K562 (cell line): ENCODE data around the gene FARSA. TPM values are rescaled to one million over a fixed set of nuclear protein-coding genes. Genes with fewer than 3 reads are reported as not detected.
A peak's percentile ranks its signal among the peaks of the same experiment; 100 is the strongest.

Experiments
- BRD9 ChIP-seq: fragments of 450-650 bp; IDR thresholded peaks from 2 replicates; pipeline ENCODE4 v1.6.1; 2018; ENCODE audit warnings: low read depth; ENCODE audit not compliant: partially characterized antibody
- CHD1 ChIP-seq: fragments of 200-600 bp; sonication (generic); IDR thresholded peaks from one replicate; pipeline ENCODE4 v1.6.1; 2012; ENCODE audit warnings: mild to moderate bottlenecking, moderate library complexity, low read length, inconsistent platforms
- DPF2 ChIP-seq: fragments of 450-650 bp; IDR thresholded peaks from 2 replicates; pipeline ENCODE4 v1.6.1; 2016
- FOSL1 ChIP-seq: fragments of 200-800 bp; sonication (Bioruptor generic); conservative IDR thresholded peaks from 2 replicates; pipeline ENCODE4 v1.6.1; 2016; ENCODE audit warnings: missing genetic modification characterization, missing compliant biosample characterization
- HDAC1 ChIP-seq, 2 experiments: fragments of 450-650 bp; IDR thresholded peaks; 2 replicates each; pipeline ENCODE4 v1.6.1; 2016 to 2017; ENCODE audit warnings: inconsistent platforms in 1 of 2, mild to moderate bottlenecking in 1 of 2, moderate library complexity in 1 of 2
- NCOA4 ChIP-seq: fragments of 450-650 bp; IDR thresholded peaks from 2 replicates; pipeline ENCODE4 v1.6.1; 2018; ENCODE audit warnings: mild to moderate bottlenecking; ENCODE audit not compliant: partially characterized antibody
- RBM34 ChIP-seq: fragments of 200-400 bp; formaldehyde crosslinking; IDR thresholded peaks from 2 replicates; pipeline ENCODE4 v1.6.1; 2018; ENCODE audit warnings: low read length, borderline replicate concordance; ENCODE audit not compliant: insufficient read depth
- RCOR1 ChIP-seq, 2 experiments: IDR thresholded peaks; 2 replicates each; pipeline ENCODE4 v1.6.1; 2012; ENCODE audit warnings: low read depth in 2 of 2, low read length in 2 of 2, borderline replicate concordance in 1 of 2, improper control_type of control experiment in 1 of 2
- TEAD1 ChIP-seq, 2 experiments: fragments of 450-650 bp in 1 of 2; sonication (generic) in 1 of 2; formaldehyde crosslinking; IDR thresholded peaks; 2 replicates each; pipeline versions ENCODE4 v1.4.0 to v1.8.0; 2020 to 2022; ENCODE audit warnings: mild to moderate bottlenecking in 2 of 2, missing genetic modification reagents in 1 of 2
- XRCC5 ChIP-seq: fragments of 200-400 bp; formaldehyde crosslinking; IDR thresholded peaks from 2 replicates; pipeline ENCODE4 v1.6.1; 2017; ENCODE audit warnings: low read depth, mild to moderate bottlenecking, low read length
- YBX1 ChIP-seq: fragments of 450-650 bp; IDR thresholded peaks from 2 replicates; pipeline ENCODE4 v1.7.1; 2016; ENCODE audit warnings: mild to moderate bottlenecking
- ZFP30 ChIP-seq: fragments of 250-450 bp; sonication (Bioruptor Pico); IDR thresholded peaks from 2 replicates; pipeline ENCODE4 v1.8.0; 2022; ENCODE audit warnings: moderate library complexity, mild to moderate bottlenecking, inconsistent platforms, borderline replicate concordance
- ZNF174 ChIP-seq: fragments of 250-450 bp; sonication (Bioruptor Pico); IDR thresholded peaks from 2 replicates; pipeline ENCODE4 v1.4.0; 2020; ENCODE audit warnings: mild to moderate bottlenecking
- ZNF766 ChIP-seq: fragments of 200-800 bp; sonication (Bioruptor generic); conservative IDR thresholded peaks from 2 replicates; pipeline ENCODE4 v1.6.1; 2016; ENCODE audit warnings: missing genetic modification characterization, missing compliant biosample characterization
- ZZZ3 ChIP-seq: fragments of 450-650 bp; IDR thresholded peaks from 2 replicates; pipeline ENCODE4 v1.6.1; 2016; ENCODE audit warnings: antibody characterized with exemption, mild to moderate bottlenecking, moderate library complexity
- polyA plus RNA-seq, 8 experiments: library from polyadenylated mRNA; depleted of rRNA in 4 of 8; stranded (reverse) in 5 of 8; unstranded in 3 of 8; fragments of >200 nt; fragmentation: Nextera tagmentation in 2 of 8; fragmentation: Illumina TruSeq in 1 of 8; extraction: Ambion mirVana in 2 of 8; extraction: Trizol in 1 of 8; gene quantifications; 2 replicates each; pipeline versions ENCODE4 v1.2.1 to v1.2.3, GENCODE V29; 2011 to 2014; ENCODE audit warnings: inconsistent platforms in 1 of 8, missing spikeins in 1 of 8
- total RNA-seq, 7 experiments: library from RNA; depleted of rRNA in 6 of 7; stranded (reverse); fragments of >200 nt in 6 of 7; fragmentation: Illumina TruSeq in 2 of 7; extraction: Trizol in 2 of 7; gene quantifications; 2 replicates each; pipeline versions ENCODE4 v1.2.1 to v1.2.3, GENCODE V29; 2011 to 2021; ENCODE audit warnings: low replicate concordance in 1 of 7
- TF ChIP-seq, protein P1 (sequence below): fragments of 450-650 bp; formaldehyde crosslinking; IDR thresholded peaks from 2 replicates; pipeline ENCODE4 v1.4.0; 2020; ENCODE audit warnings: mild to moderate bottlenecking, moderate library complexity
- TF ChIP-seq, protein P2 (sequence below): sonication (generic); formaldehyde crosslinking; IDR thresholded peaks from 2 replicates; pipeline ENCODE4 v1.8.1; 2023; ENCODE audit warnings: mild to moderate bottlenecking, missing genetic modification reagents
- TF ChIP-seq, protein P3 (sequence below): sonication (generic); formaldehyde crosslinking; IDR thresholded peaks from 2 replicates; pipeline ENCODE4 v1.8.1; 2023; ENCODE audit warnings: missing genetic modification reagents, mild to moderate bottlenecking, borderline replicate concordance
- TF ChIP-seq, protein P4 (sequence below): sonication (generic); formaldehyde crosslinking; IDR thresholded peaks from 2 replicates; pipeline ENCODE4 v1.8.0; 2022; ENCODE audit warnings: missing genetic modification reagents, mild to moderate bottlenecking, moderate library complexity, borderline replicate concordance

The FARSA gene
- total and polyA plus RNA-seq, 9 of the 15 experiments (the other 6 are each of a cell fraction or from before 2014, with no cell fraction given), result 25.2 to 237 (median 89.6) TPM

DNA sequence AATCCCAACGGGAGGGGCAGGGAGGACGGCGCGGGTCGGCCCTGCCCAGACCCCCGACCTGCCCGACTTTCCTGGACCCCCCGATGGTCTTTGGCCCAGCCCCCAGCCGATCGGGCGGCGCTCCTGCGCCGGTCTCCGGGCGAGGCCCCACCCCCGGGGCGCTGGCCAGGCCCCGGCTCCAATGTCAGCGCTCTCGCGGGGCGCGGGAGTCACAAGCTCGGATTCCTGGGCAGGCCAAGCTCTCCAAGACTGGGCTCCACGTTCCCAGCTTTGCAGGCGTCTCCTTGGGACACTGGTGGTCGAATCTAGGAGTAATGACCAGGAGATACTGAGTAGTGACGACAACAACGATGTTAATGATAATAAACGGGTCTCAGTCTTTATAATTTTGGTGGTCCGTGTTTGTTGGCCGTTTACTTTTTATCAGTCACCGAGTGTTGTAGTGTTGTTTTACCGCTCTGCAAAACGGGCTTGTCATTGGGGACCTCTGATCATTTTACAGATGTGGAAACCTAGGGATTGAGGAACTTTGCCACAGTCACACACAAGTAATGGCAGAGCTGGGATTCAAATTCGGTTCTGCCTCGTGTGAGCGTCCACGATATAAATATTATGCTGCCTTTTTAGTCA is 12.7 kb upstream of the FARSA start (continued):
- TF ChIP-seq, protein P1, sequence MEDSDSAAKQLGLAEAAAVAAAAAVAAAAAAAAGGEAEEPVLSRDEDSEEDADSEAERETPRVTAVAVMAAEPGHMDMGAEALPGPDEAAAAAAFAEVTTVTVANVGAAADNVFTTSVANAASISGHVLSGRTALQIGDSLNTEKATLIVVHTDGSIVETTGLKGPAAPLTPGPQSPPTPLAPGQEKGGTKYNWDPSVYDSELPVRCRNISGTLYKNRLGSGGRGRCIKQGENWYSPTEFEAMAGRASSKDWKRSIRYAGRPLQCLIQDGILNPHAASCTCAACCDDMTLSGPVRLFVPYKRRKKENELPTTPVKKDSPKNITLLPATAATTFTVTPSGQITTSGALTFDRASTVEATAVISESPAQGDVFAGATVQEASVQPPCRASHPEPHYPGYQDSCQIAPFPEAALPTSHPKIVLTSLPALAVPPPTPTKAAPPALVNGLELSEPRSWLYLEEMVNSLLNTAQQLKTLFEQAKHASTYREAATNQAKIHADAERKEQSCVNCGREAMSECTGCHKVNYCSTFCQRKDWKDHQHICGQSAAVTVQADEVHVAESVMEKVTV (CRISPR knock-in tag), result no peak
- TF ChIP-seq ZZZ3, result no peak
- 0 out of 2 replicates have a peak, but pooled peaks have one; percentile 24 for TF ChIP-seq ZFP30 (CRISPR knock-in tag)
- TF ChIP-seq DPF2, result 0 out of 2 replicates have a peak, but pooled peaks have one; percentile 28
- TF ChIP-seq, protein P2, sequence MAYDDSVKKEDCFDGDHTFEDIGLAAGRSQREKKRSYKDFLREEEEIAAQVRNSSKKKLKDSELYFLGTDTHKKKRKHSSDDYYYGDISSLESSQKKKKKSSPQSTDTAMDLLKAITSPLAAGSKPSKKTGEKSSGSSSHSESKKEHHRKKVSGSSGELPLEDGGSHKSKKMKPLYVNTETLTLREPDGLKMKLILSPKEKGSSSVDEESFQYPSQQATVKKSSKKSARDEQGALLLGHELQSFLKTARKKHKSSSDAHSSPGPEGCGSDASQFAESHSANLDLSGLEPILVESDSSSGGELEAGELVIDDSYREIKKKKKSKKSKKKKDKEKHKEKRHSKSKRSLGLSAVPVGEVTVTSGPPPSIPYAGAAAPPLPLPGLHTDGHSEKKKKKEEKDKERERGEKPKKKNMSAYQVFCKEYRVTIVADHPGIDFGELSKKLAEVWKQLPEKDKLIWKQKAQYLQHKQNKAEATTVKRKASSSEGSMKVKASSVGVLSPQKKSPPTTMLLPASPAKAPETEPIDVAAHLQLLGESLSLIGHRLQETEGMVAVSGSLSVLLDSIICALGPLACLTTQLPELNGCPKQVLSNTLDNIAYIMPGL (CRISPR knock-in tag), result 0 out of 2 replicates have a peak, but pooled peaks have one; percentile 33
- no peak for TF ChIP-seq ZNF174 (CRISPR knock-in tag)
- peak; percentile 44 for TF ChIP-seq BRD9
- peak; percentile 13 to 26; a peak in 1 of 4 replicates for TF ChIP-seq HDAC1 (IDR thresholded peaks at IDR 0.05)
- TF ChIP-seq, protein P3, sequence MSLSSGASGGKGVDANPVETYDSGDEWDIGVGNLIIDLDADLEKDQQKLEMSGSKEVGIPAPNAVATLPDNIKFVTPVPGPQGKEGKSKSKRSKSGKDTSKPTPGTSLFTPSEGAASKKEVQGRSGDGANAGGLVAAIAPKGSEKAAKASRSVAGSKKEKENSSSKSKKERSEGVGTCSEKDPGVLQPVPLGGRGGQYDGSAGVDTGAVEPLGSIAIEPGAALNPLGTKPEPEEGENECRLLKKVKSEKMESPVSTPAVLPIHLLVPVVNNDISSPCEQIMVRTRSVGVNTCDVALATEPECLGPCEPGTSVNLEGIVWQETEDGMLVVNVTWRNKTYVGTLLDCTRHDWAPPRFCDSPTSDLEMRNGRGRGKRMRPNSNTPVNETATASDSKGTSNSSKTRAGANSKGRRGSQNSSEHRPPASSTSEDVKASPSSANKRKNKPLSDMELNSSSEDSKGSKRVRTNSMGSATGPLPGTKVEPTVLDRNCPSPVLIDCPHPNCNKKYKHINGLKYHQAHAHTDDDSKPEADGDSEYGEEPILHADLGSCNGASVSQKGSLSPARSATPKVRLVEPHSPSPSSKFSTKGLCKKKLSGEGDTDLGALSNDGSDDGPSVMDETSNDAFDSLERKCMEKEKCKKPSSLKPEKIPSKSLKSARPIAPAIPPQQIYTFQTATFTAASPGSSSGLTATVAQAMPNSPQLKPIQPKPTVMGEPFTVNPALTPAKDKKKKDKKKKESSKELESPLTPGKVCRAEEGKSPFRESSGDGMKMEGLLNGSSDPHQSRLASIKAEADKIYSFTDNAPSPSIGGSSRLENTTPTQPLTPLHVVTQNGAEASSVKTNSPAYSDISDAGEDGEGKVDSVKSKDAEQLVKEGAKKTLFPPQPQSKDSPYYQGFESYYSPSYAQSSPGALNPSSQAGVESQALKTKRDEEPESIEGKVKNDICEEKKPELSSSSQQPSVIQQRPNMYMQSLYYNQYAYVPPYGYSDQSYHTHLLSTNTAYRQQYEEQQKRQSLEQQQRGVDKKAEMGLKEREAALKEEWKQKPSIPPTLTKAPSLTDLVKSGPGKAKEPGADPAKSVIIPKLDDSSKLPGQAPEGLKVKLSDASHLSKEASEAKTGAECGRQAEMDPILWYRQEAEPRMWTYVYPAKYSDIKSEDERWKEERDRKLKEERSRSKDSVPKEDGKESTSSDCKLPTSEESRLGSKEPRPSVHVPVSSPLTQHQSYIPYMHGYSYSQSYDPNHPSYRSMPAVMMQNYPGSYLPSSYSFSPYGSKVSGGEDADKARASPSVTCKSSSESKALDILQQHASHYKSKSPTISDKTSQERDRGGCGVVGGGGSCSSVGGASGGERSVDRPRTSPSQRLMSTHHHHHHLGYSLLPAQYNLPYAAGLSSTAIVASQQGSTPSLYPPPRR (CRISPR knock-in tag), result peak; percentile 74; the same call in 1 of the 2 replicates
- TF ChIP-seq, protein P4, sequence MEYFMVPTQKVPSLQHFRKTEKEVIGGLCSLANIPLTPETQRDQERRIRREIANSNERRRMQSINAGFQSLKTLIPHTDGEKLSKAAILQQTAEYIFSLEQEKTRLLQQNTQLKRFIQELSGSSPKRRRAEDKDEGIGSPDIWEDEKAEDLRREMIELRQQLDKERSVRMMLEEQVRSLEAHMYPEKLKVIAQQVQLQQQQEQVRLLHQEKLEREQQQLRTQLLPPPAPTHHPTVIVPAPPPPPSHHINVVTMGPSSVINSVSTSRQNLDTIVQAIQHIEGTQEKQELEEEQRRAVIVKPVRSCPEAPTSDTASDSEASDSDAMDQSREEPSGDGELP (CRISPR knock-in tag), result no peak
- TF ChIP-seq YBX1, result no peak
- no peak for TF ChIP-seq NCOA4
- no peak for TF ChIP-seq RBM34
- TF ChIP-seq XRCC5, result no peak
- TF ChIP-seq RCOR1 (IDR thresholded peaks at IDR 0.05; ENCODE audit: borderline replicate concordance in 1 of 2, low read depth in 2 of 2, low read length in 2 of 2), result no peak
- TF ChIP-seq ZNF766, result peak; percentile 14; the same call in 1 of the 2 replicates
- TF ChIP-seq CHD1, result no peak
- TF ChIP-seq TEAD1 (CRISPR knock-in tag; IDR thresholded peaks at IDR 0.05), result no peak
- TF ChIP-seq FOSL1 (tag), result no peak
